K562 (cell line): ENCODE data around the gene GABRR1.
A peak's percentile ranks its signal among the peaks of the same experiment; 100 is the strongest.

ENCODE experiments used
- CTCF ChIP-seq, 3 experiments: IDR thresholded peaks in 2 of 3; conservative IDR thresholded peaks in 1 of 3; 2 replicates each; pipeline ENCODE4 v1.5.1; 2011 to 2012; ENCODE audit warnings: low read length in 3 of 3, mild to moderate bottlenecking in 3 of 3, control low read depth in 2 of 3, improper control_type of control experiment in 1 of 3, inconsistent platforms in 1 of 3, low read depth in 1 of 3, mixed read lengths in 1 of 3, moderate library complexity in 1 of 3; ENCODE audit not compliant: insufficient read depth in 2 of 3
- E2F4 ChIP-seq: sonication (generic); formaldehyde crosslinking; IDR thresholded peaks from 2 replicates; pipeline ENCODE4 v1.8.0; 2022; ENCODE audit warnings: mild to moderate bottlenecking, low read depth, missing genetic modification reagents
- MAZ ChIP-seq, 2 experiments: fragments of 450-650 bp in 1 of 2; sonication (generic) in 1 of 2; formaldehyde crosslinking; IDR thresholded peaks in 1 of 2; conservative IDR thresholded peaks in 1 of 2; 2 replicates each; pipeline versions ENCODE4 v1.4.0 to v1.5.0; 2020; ENCODE audit warnings: mild to moderate bottlenecking in 1 of 2, missing genetic modification reagents in 1 of 2
- MEIS2 ChIP-seq: fragments of 450-650 bp; IDR thresholded peaks from 2 replicates; pipeline ENCODE4 v1.6.1; 2014; ENCODE audit warnings: mild to moderate bottlenecking; ENCODE audit not compliant: partially characterized antibody
- PREB ChIP-seq: sonication (generic); formaldehyde crosslinking; IDR thresholded peaks from 2 replicates; pipeline ENCODE4 v1.8.1; 2023; ENCODE audit warnings: mild to moderate bottlenecking, missing genetic modification reagents
- REST ChIP-seq, 2 experiments: fragments of 450-650 bp; formaldehyde crosslinking in 1 of 2; IDR thresholded peaks; 2 replicates each; pipeline versions ENCODE4 v1.4.0 to v1.6.1; 2014 to 2020; ENCODE audit warnings: mild to moderate bottlenecking in 2 of 2, borderline replicate concordance in 1 of 2, low read depth in 1 of 2

GRCh38 chr6:89161326-89162046, 55.7 kb downstream of the GABRR1 start:
- TF ChIP-seq MAZ (CRISPR knock-in tag; conservative IDR thresholded peaks at IDR 0.05 in 1 of 2, IDR thresholded peaks at IDR 0.05 in 1 of 2) = no peak
- no peak for TF ChIP-seq PREB
- TF ChIP-seq CTCF (IDR thresholded peaks at IDR 0.05 in 2 of 3, conservative IDR thresholded peaks at IDR 0.05 in 1 of 3; ENCODE audit: insufficient read depth in 2 of 3, low read depth in 1 of 3, low read length in 3 of 3) = peak; percentile 11 to 31 (median 18); a peak in 2 of 6 replicates
- no peak for TF ChIP-seq MEIS2
- no peak for TF ChIP-seq E2F4 (CRISPR knock-in tag)
- TF ChIP-seq REST (IDR thresholded peaks at IDR 0.05; ENCODE audit: borderline replicate concordance) = no peak
- no peak for TF ChIP-seq REST (CRISPR knock-in tag; IDR thresholded peaks at IDR 0.05; ENCODE audit: low read depth)
